OCI-LY1 (cell line): ENCODE measurements around the gene PSME4.

Experiments
- CTCF ChIP-seq: fragments of 200-600 bp; sonication (generic), shearing (Covaris generic); IDR thresholded peaks from 2 replicates; pipeline ENCODE4 v1.5.1; 2017; ENCODE audit warnings: mild to moderate bottlenecking, antibody characterized with exemption, low read length, moderate library complexity, mixed read lengths
- EZH2 ChIP-seq: fragments of 200-600 bp; sonication (generic), shearing (Covaris generic); IDR thresholded peaks from 2 replicates; pipeline ENCODE4 v1.8.0; 2017; ENCODE audit warnings: borderline replicate concordance, mixed run types, mild to moderate bottlenecking, antibody characterized with exemption, low read length, moderate library complexity, mixed read lengths

GRCh38 chr2:53819634-53820033 is 151.2 kb downstream of the PSME4 start:
- TF ChIP-seq CTCF, result no peak
- TF ChIP-seq EZH2, result no peak
